Stomach (tissue), 4 donors: Measurements from ENCODE around the gene REG1A.

Experiments
- POLR2A ChIP-seq, 4 donors: fragments of 450-650 bp; IDR thresholded peaks; one replicate each; pipeline ENCODE4 v1.6.1; 2016; ENCODE audit warnings: antibody characterized with exemption in 4 of 4, control low read depth in 2 of 4, mild to moderate bottlenecking in 1 of 4, moderate library complexity in 1 of 4
- POLR2AphosphoS5 ChIP-seq, 3 donors: sonication (generic); formaldehyde crosslinking; IDR thresholded peaks; one replicate each; pipeline ENCODE4 v1.6.1; 2016; ENCODE audit warnings: antibody characterized with exemption in 3 of 3
- TF ChIP-seq, protein P1 (sequence below), 7 experiments: fragments of 450-650 bp in 4 of 7; fragments of 200-600 bp in 3 of 7; sonication (generic) in 3 of 7; IDR thresholded peaks; one replicate each; pipeline ENCODE4 v1.5.1; 2016 to 2019; ENCODE audit warnings: antibody characterized with exemption in 7 of 7, control low read depth in 2 of 7, mild to moderate bottlenecking in 1 of 7

DNA sequence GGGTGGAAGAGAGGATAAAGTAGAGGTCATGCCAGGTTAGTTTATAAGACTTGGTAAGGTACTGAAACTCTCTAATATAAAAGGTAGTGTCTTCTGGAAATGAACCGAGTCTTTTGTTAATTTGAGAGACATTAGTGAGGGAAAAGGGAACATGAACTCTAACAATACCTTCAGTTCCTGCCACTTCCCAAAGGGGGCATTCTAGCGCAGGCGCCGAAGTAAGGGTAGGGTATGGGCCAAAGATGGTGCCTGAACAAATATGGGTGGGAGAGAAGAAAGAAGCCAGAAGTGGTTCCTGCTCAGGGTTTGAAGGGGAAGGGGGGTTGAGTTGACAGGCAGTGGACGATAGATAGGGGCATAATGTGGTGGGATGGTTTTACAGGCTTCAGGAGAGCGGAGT is 22.4 kb upstream of the REG1A start:
- TF ChIP-seq POLR2A (IDR thresholded peaks at IDR 0.05) = no peak
- TF ChIP-seq, protein P1, sequence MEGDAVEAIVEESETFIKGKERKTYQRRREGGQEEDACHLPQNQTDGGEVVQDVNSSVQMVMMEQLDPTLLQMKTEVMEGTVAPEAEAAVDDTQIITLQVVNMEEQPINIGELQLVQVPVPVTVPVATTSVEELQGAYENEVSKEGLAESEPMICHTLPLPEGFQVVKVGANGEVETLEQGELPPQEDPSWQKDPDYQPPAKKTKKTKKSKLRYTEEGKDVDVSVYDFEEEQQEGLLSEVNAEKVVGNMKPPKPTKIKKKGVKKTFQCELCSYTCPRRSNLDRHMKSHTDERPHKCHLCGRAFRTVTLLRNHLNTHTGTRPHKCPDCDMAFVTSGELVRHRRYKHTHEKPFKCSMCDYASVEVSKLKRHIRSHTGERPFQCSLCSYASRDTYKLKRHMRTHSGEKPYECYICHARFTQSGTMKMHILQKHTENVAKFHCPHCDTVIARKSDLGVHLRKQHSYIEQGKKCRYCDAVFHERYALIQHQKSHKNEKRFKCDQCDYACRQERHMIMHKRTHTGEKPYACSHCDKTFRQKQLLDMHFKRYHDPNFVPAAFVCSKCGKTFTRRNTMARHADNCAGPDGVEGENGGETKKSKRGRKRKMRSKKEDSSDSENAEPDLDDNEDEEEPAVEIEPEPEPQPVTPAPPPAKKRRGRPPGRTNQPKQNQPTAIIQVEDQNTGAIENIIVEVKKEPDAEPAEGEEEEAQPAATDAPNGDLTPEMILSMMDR (IDR thresholded peaks at IDR 0.05) = no peak
- no peak for TF ChIP-seq POLR2AphosphoS5 (IDR thresholded peaks at IDR 0.05)
